Glomerular visceral epithelial cell (primary cell): Measurements from ENCODE around the gene DNAJC17.

Experiments
- DNase-seq: peaks from one replicate; pipeline ENCODE4 v3.0.0-alpha.2; 2016; ENCODE audit errors: extremely low spot score

Gene DNAJC17, protein sequence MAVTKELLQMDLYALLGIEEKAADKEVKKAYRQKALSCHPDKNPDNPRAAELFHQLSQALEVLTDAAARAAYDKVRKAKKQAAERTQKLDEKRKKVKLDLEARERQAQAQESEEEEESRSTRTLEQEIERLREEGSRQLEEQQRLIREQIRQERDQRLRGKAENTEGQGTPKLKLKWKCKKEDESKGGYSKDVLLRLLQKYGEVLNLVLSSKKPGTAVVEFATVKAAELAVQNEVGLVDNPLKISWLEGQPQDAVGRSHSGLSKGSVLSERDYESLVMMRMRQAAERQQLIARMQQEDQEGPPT

GRCh38 chr15:40807028-40807887 lies at the start of gene DNAJC17, which contains the start of gene ZFYVE19:
DNAJC17 (minus strand) TSS chr15:40807473; CDS start chr15:40807446, 27 bp downstream.
ZFYVE19 (plus strand) TSS chr15:40807089; CDS start chr15:40807590, 501 bp downstream.
- peak; percentile 97 for DNase-seq

- no peak for DNase-seq
These were observed 49.5 kb upstream of the DNAJC17 start for GRCh38 chr15:40856746-40857145.

DNA sequence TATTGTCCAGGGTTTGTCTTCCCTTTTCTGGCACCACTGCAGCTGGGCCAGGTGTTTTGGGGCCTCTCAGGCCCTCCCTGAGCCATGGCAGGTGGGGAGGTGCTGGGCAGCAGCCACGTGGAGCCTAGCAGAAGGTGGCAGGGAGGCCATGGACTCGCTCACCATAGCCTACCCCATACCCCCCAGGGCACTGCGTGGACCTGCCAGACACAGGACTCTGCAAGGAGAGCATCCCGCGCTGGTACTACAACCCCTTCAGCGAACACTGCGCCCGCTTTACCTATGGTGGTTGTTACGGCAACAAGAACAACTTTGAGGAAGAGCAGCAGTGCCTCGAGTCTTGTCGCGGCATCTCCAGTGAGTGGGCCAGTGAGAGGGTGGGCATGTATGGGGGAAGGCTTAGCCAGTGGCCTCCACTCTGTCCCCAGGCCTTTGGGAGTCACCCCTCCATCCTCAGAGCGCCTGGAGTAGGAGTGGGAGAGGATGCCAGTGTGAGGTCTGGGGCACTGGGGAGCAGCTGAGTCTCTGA lies 48.5 kb upstream of the DNAJC17 start:
- DNase-seq: no peak

GRCh38 chr15:40854161-40854560 lies 46.9 kb upstream of the DNAJC17 start:
- no peak for DNase-seq

- no peak for DNase-seq
These were observed 46.1 kb upstream of the DNAJC17 start for GRCh38 chr15:40853241-40853890.

DNA sequence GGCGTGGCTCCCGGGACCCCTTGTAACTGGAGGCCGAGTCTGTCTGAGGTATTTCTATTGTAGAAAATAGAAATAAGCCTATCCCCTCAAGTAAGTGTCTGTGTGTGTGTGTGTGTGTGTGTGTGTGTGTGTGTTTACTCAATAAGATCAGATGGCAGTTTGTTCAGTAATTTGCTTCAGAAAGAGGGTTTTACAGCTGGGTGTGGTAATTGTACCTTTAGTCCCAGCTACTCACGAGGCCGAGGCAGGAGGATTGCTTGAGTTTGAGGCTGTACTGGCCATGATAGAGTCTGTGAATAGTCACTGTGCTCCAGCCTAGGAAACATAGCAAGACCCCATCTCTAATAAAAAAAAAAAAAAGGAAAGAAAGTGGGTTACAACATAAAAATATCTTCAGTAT lies 45.3 kb upstream of the DNAJC17 start:
- no peak for DNase-seq

GRCh38 chr15:40850576-40851112 lies 43.4 kb upstream of the DNAJC17 start:
- DNase-seq: no peak

DNA sequence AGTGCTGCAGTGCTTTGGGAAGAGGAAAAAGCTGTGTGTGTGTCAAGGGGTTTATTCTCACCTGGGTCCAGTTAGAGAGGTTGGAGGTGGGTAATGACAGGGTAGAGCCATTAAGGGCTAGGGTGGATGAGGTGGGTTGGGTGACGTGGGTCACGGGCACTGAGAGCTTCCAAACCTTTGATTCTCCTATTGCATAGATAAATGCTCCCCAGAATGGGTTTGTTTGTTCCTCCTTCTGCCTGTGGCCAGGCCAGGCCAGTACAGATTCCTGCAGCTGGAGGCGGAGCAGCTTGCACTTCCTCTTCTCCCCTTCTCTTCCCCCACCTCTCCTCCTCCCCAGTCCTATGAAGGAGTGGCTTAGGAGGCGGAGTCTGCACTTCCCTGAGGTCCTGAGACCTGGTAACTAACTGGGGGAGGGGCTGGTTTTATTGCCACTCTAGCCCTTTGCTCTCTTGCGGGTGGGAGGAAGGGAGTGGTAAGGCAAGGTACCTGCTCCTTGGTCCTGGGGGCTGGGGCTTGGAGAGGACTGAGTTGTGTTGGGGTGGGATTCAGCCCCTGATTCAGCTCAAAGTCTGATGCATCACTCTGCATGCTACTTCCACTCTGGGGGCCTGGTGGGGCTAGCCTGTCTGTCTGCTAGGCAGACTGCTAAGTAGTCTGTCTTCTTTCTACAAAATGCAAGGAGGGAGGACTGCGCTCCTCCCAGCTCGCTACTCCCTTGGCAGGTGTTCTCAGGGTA lies 40.1 kb upstream of the DNAJC17 start:
- peak; percentile 73 for DNase-seq

DNA sequence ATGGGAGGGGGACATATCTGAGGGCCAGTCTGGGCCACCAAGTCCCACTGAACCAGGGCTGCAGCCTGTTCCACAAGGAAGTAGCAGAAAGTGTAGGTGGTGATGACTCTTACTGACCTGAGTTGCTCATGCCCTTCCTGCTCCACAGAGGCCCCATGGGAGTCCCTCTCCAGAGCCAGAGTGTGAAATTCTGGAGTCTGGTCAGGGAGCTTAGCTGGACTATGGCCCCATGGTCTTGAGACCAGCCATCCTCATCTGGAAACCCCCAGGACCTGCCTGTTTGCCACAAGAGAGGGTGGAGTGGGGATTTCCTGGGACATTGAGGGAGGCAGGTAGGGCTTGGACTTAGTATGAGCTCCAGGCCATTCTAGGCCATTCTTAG lies 39.6 kb upstream of the DNAJC17 start:
- DNase-seq: peak; percentile 32

DNA sequence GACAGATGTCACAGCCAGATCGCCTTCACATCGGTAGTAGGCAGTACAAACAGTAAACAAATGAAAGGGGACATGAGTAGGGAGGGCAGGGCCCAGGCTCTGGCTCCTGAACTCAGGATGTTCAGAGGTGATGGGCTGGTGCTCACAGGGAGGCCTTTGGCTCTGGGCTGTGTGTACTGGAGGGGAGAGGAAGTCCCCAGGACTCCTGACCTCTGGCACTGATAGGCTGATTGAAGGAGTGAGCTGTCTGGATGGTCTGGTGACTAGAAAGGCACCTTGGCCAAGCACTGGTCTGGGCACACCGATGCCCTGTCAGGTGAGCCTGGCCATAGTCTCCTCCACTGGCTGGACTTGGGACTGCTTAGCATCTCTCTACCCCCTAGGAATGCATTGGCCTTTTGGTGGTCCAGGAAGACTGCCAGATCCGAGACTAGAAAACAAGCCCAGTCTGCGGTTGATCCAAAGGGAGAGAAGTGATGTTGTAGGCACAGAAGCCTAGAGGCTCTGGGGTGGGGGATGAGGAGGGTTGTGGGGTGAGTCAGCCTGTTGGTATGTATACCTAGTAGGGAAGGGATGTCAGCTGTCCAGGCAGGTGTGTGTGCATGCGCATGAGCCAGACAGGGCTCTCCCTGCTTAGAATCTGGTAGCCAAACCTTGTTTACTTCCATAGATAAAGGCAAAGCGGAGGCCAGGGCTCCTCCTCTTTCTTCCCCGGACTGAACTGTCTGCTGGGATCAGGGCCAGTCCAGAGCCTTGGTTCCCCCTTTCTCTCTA lies 38.4 kb upstream of the DNAJC17 start:
- peak; percentile 78 for DNase-seq

DNA sequence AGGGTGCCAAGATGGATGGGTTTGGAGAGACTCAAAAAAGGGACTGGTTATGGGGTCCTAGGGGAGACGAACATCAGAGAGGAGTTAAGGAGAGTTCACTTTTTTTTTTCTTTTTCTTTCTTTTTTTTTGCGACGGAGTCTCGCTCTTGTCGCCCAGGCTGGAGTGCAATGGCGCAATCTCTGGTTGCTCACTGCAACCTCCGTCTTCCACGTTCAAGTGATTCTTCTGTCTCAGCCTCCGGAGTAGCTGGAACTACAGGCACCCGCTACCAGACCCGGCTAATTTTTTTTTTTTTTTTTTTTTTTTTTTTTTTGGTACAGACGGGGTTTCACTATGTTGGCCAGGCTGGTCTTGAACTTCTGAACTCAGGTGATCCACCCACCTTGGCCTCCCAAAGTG lies 37.8 kb upstream of the DNAJC17 start:
- DNase-seq: no peak

DNA sequence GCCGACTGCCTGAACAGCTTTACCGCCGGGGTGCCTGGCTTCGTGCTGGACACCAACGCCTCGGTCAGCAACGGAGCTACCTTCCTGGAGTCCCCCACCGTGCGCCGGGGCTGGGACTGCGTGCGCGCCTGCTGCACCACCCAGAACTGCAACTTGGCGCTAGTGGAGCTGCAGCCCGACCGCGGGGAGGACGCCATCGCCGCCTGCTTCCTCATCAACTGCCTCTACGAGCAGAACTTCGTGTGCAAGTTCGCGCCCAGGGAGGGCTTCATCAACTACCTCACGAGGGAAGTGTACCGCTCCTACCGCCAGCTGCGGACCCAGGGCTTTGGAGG lies 37.4 kb upstream of the DNAJC17 start:
- DNase-seq: no peak

GRCh38 chr15:40843885-40844695 lies 36.8 kb upstream of the DNAJC17 start, which contains the start of gene SPINT1:
SPINT1 (plus strand) TSS chr15:40844048; CDS start chr15:40844555, 507 bp downstream.
- DNase-seq: no peak

DNA sequence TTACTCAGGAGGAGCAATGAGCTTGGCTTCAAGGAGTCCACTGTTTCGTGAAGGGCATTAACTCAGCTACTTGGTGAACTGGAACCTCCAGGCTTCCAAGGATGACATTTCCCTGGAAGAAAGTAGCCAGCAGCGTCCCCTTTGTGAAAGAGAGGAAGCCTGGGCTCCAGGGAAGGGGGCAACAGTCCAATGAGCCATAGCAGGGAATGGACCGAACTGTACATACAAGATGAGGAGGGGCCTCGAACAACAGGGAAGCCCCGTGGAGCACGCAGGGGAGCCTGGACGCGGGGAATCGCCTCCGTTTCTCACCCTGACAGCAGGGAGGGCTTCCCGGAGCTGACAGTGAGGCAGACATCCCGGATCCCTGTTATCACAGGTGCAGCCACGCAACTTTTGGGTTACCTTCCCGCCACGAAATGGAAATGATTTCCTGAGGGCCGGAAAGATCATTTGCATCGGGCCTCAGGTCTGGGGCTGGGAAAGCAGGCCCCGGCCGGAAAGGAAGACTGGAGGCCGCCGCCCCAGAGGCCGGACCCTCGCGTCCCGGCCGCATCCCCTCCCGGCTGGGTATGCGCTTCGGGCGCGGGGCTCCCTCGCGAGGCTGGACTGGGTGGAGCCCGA lies 36.1 kb upstream of the DNAJC17 start:
- no peak for DNase-seq

DNA sequence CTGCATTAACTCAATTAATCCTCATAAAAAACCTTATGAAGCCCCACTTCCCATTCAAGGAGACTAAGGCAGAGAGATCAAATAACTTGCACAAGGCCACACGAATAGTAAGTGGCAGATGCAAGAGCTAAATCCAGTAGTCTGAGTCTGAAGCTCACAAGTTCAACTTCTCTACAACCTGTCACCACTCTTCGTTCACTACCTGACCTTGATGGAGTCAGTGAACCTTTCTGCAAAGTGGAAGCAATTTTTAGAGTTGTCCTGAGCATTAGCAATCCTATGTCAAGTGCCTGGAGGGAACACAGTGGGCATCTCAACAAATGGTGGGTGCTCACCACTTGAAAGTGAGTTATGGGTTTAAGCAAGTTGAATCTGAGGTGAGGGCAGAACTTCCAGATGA lies 34.5 kb upstream of the DNAJC17 start:
- DNase-seq: no peak

DNA sequence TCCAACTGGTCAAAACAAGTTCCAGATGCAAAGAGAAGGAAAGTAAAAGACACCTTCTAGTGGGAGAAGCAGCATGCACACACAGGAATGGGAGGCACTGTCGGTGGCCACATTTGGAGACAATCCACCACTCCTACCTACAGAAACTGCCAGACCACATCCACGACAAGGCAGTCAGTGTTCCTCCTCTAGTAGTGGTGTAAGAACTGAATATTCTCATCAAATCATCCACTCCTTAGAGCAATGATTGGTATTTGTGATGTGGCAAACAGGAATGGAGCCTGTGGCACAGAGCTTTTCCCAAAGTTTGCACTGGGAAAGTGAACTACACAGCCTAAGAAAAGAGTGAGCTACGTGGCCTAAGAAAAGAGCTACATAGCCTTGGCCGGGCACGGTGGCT lies 31.5 kb upstream of the DNAJC17 start:
- DNase-seq: no peak

- DNase-seq: no peak
These were observed 28.7 kb upstream of the DNAJC17 start for GRCh38 chr15:40836020-40836419.

- DNase-seq: no peak
These were observed 25.6 kb upstream of the DNAJC17 start for GRCh38 chr15:40832903-40833302.

DNA sequence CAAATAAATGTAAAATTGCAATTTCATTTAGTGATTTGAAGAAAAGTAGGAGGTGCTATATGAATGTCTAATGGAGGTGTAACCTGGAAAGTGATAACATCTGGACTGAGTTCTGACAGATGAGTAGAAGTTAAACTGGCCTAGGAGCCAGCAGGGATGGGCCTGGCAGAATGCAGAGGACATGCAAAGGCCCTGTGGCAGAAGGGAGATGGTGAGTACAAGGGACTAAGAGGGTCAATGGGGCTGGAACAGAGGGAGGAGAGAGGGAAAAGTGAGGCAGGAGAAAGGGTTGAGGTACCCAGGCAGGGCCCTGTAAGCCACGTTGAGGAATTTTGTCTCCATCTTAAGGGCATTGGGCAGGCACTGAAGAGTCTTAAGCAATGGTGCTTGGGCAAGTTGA lies 24.6 kb upstream of the DNAJC17 start:
- DNase-seq: no peak
